Heart left ventricle (tissue), 13 donors: ENCODE results near the gene ASB10.

Experiments used
- CTCF ChIP-seq, 12 donors: fragments of 200-600 bp; sonication (generic) in 4 of 12; IDR thresholded peaks; one replicate each; pipeline versions ENCODE4 v1.5.0 to v1.8.0; 2018 to 2022; ENCODE audit warnings: antibody characterized with exemption in 12 of 12, mild to moderate bottlenecking in 5 of 12
- POLR2A ChIP-seq, 2 donors: fragments of 450-650 bp; IDR thresholded peaks; one replicate each; pipeline ENCODE4 v1.6.1; 2017; ENCODE audit warnings: antibody characterized with exemption in 2 of 2, mild to moderate bottlenecking in 2 of 2, moderate library complexity in 2 of 2
- donor health status: ischemic (EF 13 %, LVEDD 7.1; RV severe dilation, severe dysfunction).
- donor health status: DM: no; HTN: yes; CAD: no.
- donor health status: DM: no; HTN: no; CAD: no.
- donor health status: ischemic (EF 25% LVEDD 6.9; RV normal size, moderate dysfunction).
- donor health status: ischemic (EF 25% LVEDD 5.7; RV mildly dilated, moderate dysfunction).
- donor health status: ischemic (EF 35%, LVEDD 5.7; RV mildly dilated, moderate dysfunction).
- donor health status: nonischemic (EF 11% LVEDD 7.7; RV severe dilation, severe dysfunction).
- donor health status: DM: yes; HTN: yes; CAD: no.
- donor health status: PGD.
- donor health status: ischemic (EF 29% LVEDD 5.4; RV normal size, mild dysfunction).
- donor health status: nonischemic (EF 23%, LVEDD 6.1; RV moderate dilation, normal function).

- TF ChIP-seq POLR2A (IDR thresholded peaks at IDR 0.05): no peak
- no peak for TF ChIP-seq CTCF (IDR thresholded peaks at IDR 0.05)
Measured at GRCh38 chr7:151131592-151132293, 55.3 kb downstream of the ASB10 start.
